K562 (cell line): ENCODE data around the gene NPTXR. TPM values are rescaled to one million over a fixed set of nuclear protein-coding genes. Genes with fewer than 3 reads are reported as not detected.
A peak's percentile ranks its signal among the peaks of the same experiment; 100 is the strongest.

Experiments used
- E2F6 ChIP-seq, 2 experiments: IDR thresholded peaks; 2 replicates each; pipeline ENCODE4 v1.6.1; 2011; ENCODE audit warnings: borderline replicate concordance in 1 of 2, control low read depth in 1 of 2, low read depth in 1 of 2, low read length in 1 of 2, mild to moderate bottlenecking in 1 of 2, mixed read lengths in 1 of 2, moderate library complexity in 1 of 2; ENCODE audit not compliant: insufficient read depth in 1 of 2, insufficient read length in 1 of 2, poor library complexity in 1 of 2, severe bottlenecking in 1 of 2; ENCODE audit errors: extremely low read depth in 1 of 2
- EGR1 ChIP-seq: fragments of 450-650 bp; conservative IDR thresholded peaks from 2 replicates; pipeline ENCODE4 v1.6.1; 2017; ENCODE audit warnings: mild to moderate bottlenecking
- ETV6 ChIP-seq, 3 experiments: fragments of 150-350 bp in 1 of 3; sonication (generic) in 1 of 3; formaldehyde crosslinking in 1 of 3; IDR thresholded peaks; 2 replicates each; pipeline versions ENCODE4 v1.6.1 to v1.8.0; 2014 to 2022; ENCODE audit warnings: borderline replicate concordance in 2 of 3, low read depth in 2 of 3, antibody characterized with exemption in 1 of 3, low read length in 1 of 3, mild to moderate bottlenecking in 1 of 3, missing genetic modification reagents in 1 of 3
- FOXK2 ChIP-seq, 2 experiments: fragments of 450-650 bp; IDR thresholded peaks in 1 of 2; conservative IDR thresholded peaks in 1 of 2; 2 replicates each; pipeline ENCODE4 v1.6.1; 2016; ENCODE audit warnings: low read depth in 2 of 2, mild to moderate bottlenecking in 1 of 2
- GATAD2B ChIP-seq: fragments of 450-650 bp; IDR thresholded peaks from 2 replicates; pipeline ENCODE4 v1.6.1; 2017; ENCODE audit warnings: mild to moderate bottlenecking, borderline replicate concordance
- HDGF ChIP-seq: fragments of 450-650 bp; IDR thresholded peaks from 2 replicates; pipeline ENCODE4 v1.6.1; 2016
- MAFK ChIP-seq: IDR thresholded peaks from 2 replicates; pipeline ENCODE4 v1.6.1; 2011; ENCODE audit warnings: low read length, improper control_type of control experiment
- MAX ChIP-seq: sonication (generic); formaldehyde crosslinking; IDR thresholded peaks from 2 replicates; pipeline ENCODE4 v1.9.0; 2022; ENCODE audit warnings: mild to moderate bottlenecking, missing genetic modification reagents
- NCOA6 ChIP-seq: fragments of 450-650 bp; IDR thresholded peaks from 2 replicates; pipeline ENCODE4 v1.6.1; 2017; ENCODE audit warnings: mild to moderate bottlenecking
- NR3C1 ChIP-seq: sonication (generic); formaldehyde crosslinking; IDR thresholded peaks from 2 replicates; pipeline ENCODE4 v1.8.1; 2022; ENCODE audit warnings: missing genetic modification reagents
- PRDM10 ChIP-seq: fragments of 450-650 bp; IDR thresholded peaks from 2 replicates; pipeline ENCODE4 v1.6.1; 2018; ENCODE audit not compliant: partially characterized antibody
- PTTG1 ChIP-seq: fragments of 450-650 bp; IDR thresholded peaks from 2 replicates; pipeline ENCODE4 v1.6.1; 2016; ENCODE audit warnings: low read depth, mild to moderate bottlenecking, missing genetic modification characterization, missing compliant biosample characterization
- TSHZ1 ChIP-seq: fragments of 250-450 bp; sonication (Bioruptor Pico); IDR thresholded peaks from 2 replicates; pipeline ENCODE4 v1.4.0; 2020; ENCODE audit warnings: mild to moderate bottlenecking, moderate library complexity
- ZFP1 ChIP-seq: fragments of 450-650 bp; formaldehyde crosslinking; IDR thresholded peaks from 2 replicates; pipeline ENCODE4 v1.4.0; 2020; ENCODE audit warnings: mild to moderate bottlenecking, mixed read lengths
- ZFX ChIP-seq: sonication (generic); formaldehyde crosslinking; IDR thresholded peaks from 2 replicates; pipeline ENCODE4 v1.8.0; 2022; ENCODE audit warnings: mild to moderate bottlenecking, missing genetic modification reagents, moderate library complexity
- ZNF274 ChIP-seq: IDR thresholded peaks from 2 replicates; pipeline ENCODE4 v1.6.1; 2011; ENCODE audit warnings: low read depth, mild to moderate bottlenecking, low read length, moderate library complexity, borderline replicate concordance
- ZNF445 ChIP-seq: fragments of 250-450 bp; sonication (Bioruptor Pico); IDR thresholded peaks from 2 replicates; pipeline ENCODE4 v1.4.0; 2020; ENCODE audit warnings: low read depth, mild to moderate bottlenecking, moderate library complexity
- ZNF507 ChIP-seq: conservative IDR thresholded peaks from 2 replicates; pipeline ENCODE4 v1.6.1; 2017; ENCODE audit warnings: missing genetic modification characterization, missing compliant biosample characterization
- ZNF780A ChIP-seq: fragments of 250-450 bp; sonication (Bioruptor Pico); IDR thresholded peaks from 2 replicates; pipeline ENCODE4 v1.5.0; 2021; ENCODE audit warnings: mild to moderate bottlenecking
- polyA plus RNA-seq, 8 experiments: library from polyadenylated mRNA; depleted of rRNA in 4 of 8; stranded (reverse) in 5 of 8; unstranded in 3 of 8; fragments of >200 nt; fragmentation: Nextera tagmentation in 2 of 8; fragmentation: Illumina TruSeq in 1 of 8; extraction: Ambion mirVana in 2 of 8; extraction: Trizol in 1 of 8; gene quantifications; 2 replicates each; pipeline versions ENCODE4 v1.2.1 to v1.2.3, GENCODE V29; 2011 to 2014; ENCODE audit warnings: inconsistent platforms in 1 of 8, missing spikeins in 1 of 8
- total RNA-seq, 7 experiments: library from RNA; depleted of rRNA in 6 of 7; stranded (reverse); fragments of >200 nt in 6 of 7; fragmentation: Illumina TruSeq in 2 of 7; extraction: Trizol in 2 of 7; gene quantifications; 2 replicates each; pipeline versions ENCODE4 v1.2.1 to v1.2.3, GENCODE V29; 2011 to 2021; ENCODE audit warnings: low replicate concordance in 1 of 7

NPTXR gene
- total and polyA plus RNA-seq, 9 of the 15 experiments (the other 6 are each of a cell fraction or from before 2014, with no cell fraction given): 0.01 to 3.1 (median 1.1) TPM

- TF ChIP-seq MAX (CRISPR knock-in tag): peak; percentile 18; the same call in 1 of the 2 replicates
- no peak for TF ChIP-seq GATAD2B
- peak in 1 of 2 experiments; percentile 51 for TF ChIP-seq E2F6 (IDR thresholded peaks at IDR 0.05; ENCODE audit: borderline replicate concordance in 1 of 2, extremely low read depth in 1 of 2, insufficient read depth in 1 of 2, insufficient read length in 1 of 2, low read depth in 1 of 2, low read length in 1 of 2, poor library complexity in 1 of 2, severe bottlenecking in 1 of 2)
- no peak for TF ChIP-seq PRDM10
- TF ChIP-seq PTTG1 (tag): no peak
- no peak for TF ChIP-seq ZNF507 (tag)
- TF ChIP-seq EGR1: peak; percentile 65
- TF ChIP-seq FOXK2 (conservative IDR thresholded peaks at IDR 0.05 in 1 of 2, IDR thresholded peaks at IDR 0.05 in 1 of 2; ENCODE audit: low read depth in 2 of 2): no peak
- no peak for TF ChIP-seq ZNF780A
- no peak for TF ChIP-seq ZFP1 (CRISPR knock-in tag)
- no peak for TF ChIP-seq MAFK
- no peak for TF ChIP-seq NR3C1 (CRISPR knock-in tag)
- no peak for TF ChIP-seq HDGF
- no peak for TF ChIP-seq ZNF274
- TF ChIP-seq TSHZ1 (CRISPR knock-in tag): no peak
- TF ChIP-seq ETV6 (IDR thresholded peaks at IDR 0.05; ENCODE audit: borderline replicate concordance in 1 of 2, low read depth in 2 of 2, low read length in 1 of 2): no peak
- TF ChIP-seq ETV6 (CRISPR knock-in tag; IDR thresholded peaks at IDR 0.05; ENCODE audit: borderline replicate concordance): no peak
- TF ChIP-seq ZNF445 (CRISPR knock-in tag): no peak
- no peak for TF ChIP-seq NCOA6
- peak; percentile 63 for TF ChIP-seq ZFX (CRISPR knock-in tag)
These were observed 49.9 kb downstream of the NPTXR start, which contains the start of gene DNAL4 (continued) for GRCh38 chr22:38793721-38794466.
